ENCODE data around the gene RLN1.
A peak's percentile ranks its signal among the peaks of the same experiment; 100 is the strongest.
"Not testable (repeated sequence)": the region's sequence is repeated elsewhere in the genome, so short reads cannot be mapped to it uniquely, and the experiment has no call there.

RLN1 gene

GRCh38 chr9:5338992-5339981, at the start of gene RLN1:
Gene RLN1, minus strand, starts transcription at chr9:5339876. Its CDS starts 130 bp downstream, at chr9:5339746.
- not testable (repeated sequence) for H3K36me3 ChIP-seq (ENCODE audit: insufficient read depth, low read length); H3K9me3 ChIP-seq (ENCODE audit: low read length); H2AFZ ChIP-seq (ENCODE audit: low read depth, low read length); H3K27me3 ChIP-seq (ENCODE audit: insufficient read depth, low read length); H3K4me1 ChIP-seq (ENCODE audit: insufficient read depth, low read length)
- H3K4me3 ChIP-seq (ENCODE audit: low read length) = peak within 1 kb of the TSS; percentile 16

GRCh38 chr9:5389109-5389732, 49.5 kb upstream of the RLN1 start:
- Histone ChIP-seq H3K27me3 (ENCODE audit: insufficient read depth, low read length) (no peaks in the 10 kb centered on the region), H3K9me3 (ENCODE audit: low read length) (no peaks in the 10 kb centered on the region), H2AFZ (ENCODE audit: low read depth, low read length) (no peak overlapping the region), H3K36me3 (ENCODE audit: insufficient read depth, low read length) (no peaks in the 10 kb centered on the region), H3K4me1 (ENCODE audit: insufficient read depth, low read length) (peaks cover 15% of the 10 kb centered on the region), H3K4me3 (ENCODE audit: low read length) (no peak overlapping the region)

- no peaks in the 10 kb centered on the region for H3K36me3 ChIP-seq (ENCODE audit: insufficient read depth, low read length)
- H3K27me3 ChIP-seq (ENCODE audit: insufficient read depth, low read length) = no peaks in the 10 kb centered on the region
- no peaks in the 10 kb centered on the region for H3K9me3 ChIP-seq (ENCODE audit: low read length)
- no peak overlapping the region for H2AFZ ChIP-seq (ENCODE audit: low read depth, low read length)
- peaks cover 15% of the 10 kb centered on the region for H3K4me1 ChIP-seq (ENCODE audit: insufficient read depth, low read length)
- no peak overlapping the region for H3K4me3 ChIP-seq (ENCODE audit: low read length)
Measured at GRCh38 chr9:5388026-5388819, 48.5 kb upstream of the RLN1 start.

GRCh38 chr9:5384436-5384835, 44.8 kb upstream of the RLN1 start:
- Histone ChIP-seq H3K4me1 (ENCODE audit: insufficient read depth, low read length) (peaks cover 15% of the 10 kb centered on the region), H3K9me3 (ENCODE audit: low read length) (no peaks in the 10 kb centered on the region), H3K36me3 (ENCODE audit: insufficient read depth, low read length) (no peaks in the 10 kb centered on the region), H3K27me3 (ENCODE audit: insufficient read depth, low read length) (no peaks in the 10 kb centered on the region), H3K4me3 (ENCODE audit: low read length) (no peak overlapping the region), H2AFZ (ENCODE audit: low read depth, low read length) (no peak overlapping the region)

- no peak overlapping the region for H2AFZ ChIP-seq (ENCODE audit: low read depth, low read length)
- H3K4me1 ChIP-seq (ENCODE audit: insufficient read depth, low read length) = no peaks in the 10 kb centered on the region
- no peaks in the 10 kb centered on the region for H3K9me3 ChIP-seq (ENCODE audit: low read length)
- no peaks in the 10 kb centered on the region for H3K27me3 ChIP-seq (ENCODE audit: insufficient read depth, low read length)
- H3K36me3 ChIP-seq (ENCODE audit: insufficient read depth, low read length) = no peaks in the 10 kb centered on the region
- H3K4me3 ChIP-seq (ENCODE audit: low read length) = no peak overlapping the region
Measured at GRCh38 chr9:5382479-5382878, 42.8 kb upstream of the RLN1 start.

GRCh38 chr9:5375790-5376477, 36.3 kb upstream of the RLN1 start:
- no peaks in the 10 kb centered on the region for H3K36me3 ChIP-seq (ENCODE audit: insufficient read depth, low read length)
- H3K27me3 ChIP-seq (ENCODE audit: insufficient read depth, low read length) = no peaks in the 10 kb centered on the region
- no peaks in the 10 kb centered on the region for H3K9me3 ChIP-seq (ENCODE audit: low read length)
- H3K4me3 ChIP-seq (ENCODE audit: low read length) = no peak overlapping the region
- H2AFZ ChIP-seq (ENCODE audit: low read depth, low read length) = no peak overlapping the region
- H3K4me1 ChIP-seq (ENCODE audit: insufficient read depth, low read length) = no peaks in the 10 kb centered on the region

GRCh38 chr9:5375091-5375490, 35.4 kb upstream of the RLN1 start:
- no peaks in the 10 kb centered on the region for H3K27me3 ChIP-seq (ENCODE audit: insufficient read depth, low read length)
- H3K4me3 ChIP-seq (ENCODE audit: low read length) = no peak overlapping the region
- H3K9me3 ChIP-seq (ENCODE audit: low read length) = no peaks in the 10 kb centered on the region
- no peaks in the 10 kb centered on the region for H3K4me1 ChIP-seq (ENCODE audit: insufficient read depth, low read length)
- H3K36me3 ChIP-seq (ENCODE audit: insufficient read depth, low read length) = no peaks in the 10 kb centered on the region
- H2AFZ ChIP-seq (ENCODE audit: low read depth, low read length) = no peak overlapping the region

GRCh38 chr9:5364294-5365024, 24.8 kb upstream of the RLN1 start:
- no peaks in the 10 kb centered on the region for H3K27me3 ChIP-seq (ENCODE audit: insufficient read depth, low read length)
- no peaks in the 10 kb centered on the region for H3K9me3 ChIP-seq (ENCODE audit: low read length)
- no peak overlapping the region for H3K4me3 ChIP-seq (ENCODE audit: low read length)
- H2AFZ ChIP-seq (ENCODE audit: low read depth, low read length) = no peak overlapping the region
- H3K4me1 ChIP-seq (ENCODE audit: insufficient read depth, low read length) = no peaks in the 10 kb centered on the region
- no peaks in the 10 kb centered on the region for H3K36me3 ChIP-seq (ENCODE audit: insufficient read depth, low read length)

- Histone ChIP-seq H3K4me1 (ENCODE audit: insufficient read depth, low read length) (no peaks in the 10 kb centered on the region), H3K9me3 (ENCODE audit: low read length) (peaks cover 2% of the 10 kb centered on the region)
Measured at GRCh38 chr9:5361326-5362010, 21.8 kb upstream of the RLN1 start.

GRCh38 chr9:5360341-5360740, 20.7 kb upstream of the RLN1 start:
- no peaks in the 10 kb centered on the region for H3K27me3 ChIP-seq (ENCODE audit: insufficient read depth, low read length)
- peaks cover 4% of the 10 kb centered on the region for H3K36me3 ChIP-seq (ENCODE audit: insufficient read depth, low read length)
- H2AFZ ChIP-seq (ENCODE audit: low read depth, low read length) = no peak overlapping the region
- H3K4me1 ChIP-seq (ENCODE audit: insufficient read depth, low read length) = no peaks in the 10 kb centered on the region
- no peak overlapping the region for H3K4me3 ChIP-seq (ENCODE audit: low read length)
- peaks cover 2% of the 10 kb centered on the region for H3K9me3 ChIP-seq (ENCODE audit: low read length)

More at GRCh38 chr9:5361326-5362010, 21.8 kb upstream of the RLN1 start:
- H3K4me3 ChIP-seq (ENCODE audit: low read length) = no peak overlapping the region
- no peaks in the 10 kb centered on the region for H3K27me3 ChIP-seq (ENCODE audit: insufficient read depth, low read length)
- peaks cover 4% of the 10 kb centered on the region for H3K36me3 ChIP-seq (ENCODE audit: insufficient read depth, low read length)
- no peak overlapping the region for H2AFZ ChIP-seq (ENCODE audit: low read depth, low read length)

- Histone ChIP-seq H3K9me3 (ENCODE audit: low read length) (peaks cover 2% of the 10 kb centered on the region), H2AFZ (ENCODE audit: low read depth, low read length) (no peak overlapping the region), H3K36me3 (ENCODE audit: insufficient read depth, low read length) (peaks cover 4% of the 10 kb centered on the region), H3K4me1 (ENCODE audit: insufficient read depth, low read length) (no peaks in the 10 kb centered on the region), H3K4me3 (ENCODE audit: low read length) (no peak overlapping the region), H3K27me3 (ENCODE audit: insufficient read depth, low read length) (no peaks in the 10 kb centered on the region)
Measured at GRCh38 chr9:5357431-5358105, 17.9 kb upstream of the RLN1 start.
